ENCODE measurements around the gene HECTD1. TPM values are rescaled to one million over a fixed set of nuclear protein-coding genes. Genes with fewer than 3 reads are reported as not detected.

The HECTD1 gene
- total RNA-seq, 2 experiments from 2014 or later = 90.3 to 126 TPM

- H3K27ac ChIP-seq (ENCODE audit: low read depth, low read length, poor library complexity, severe bottlenecking) = no peak overlapping the region
- CTCF ChIA-PET (ENCODE audit: unreplicated experiment) = no interaction called here
- DNase-seq (ENCODE audit: low spot score) = no peak
- H3K9me3 ChIP-seq (ENCODE audit: low read length) = no peaks in the 10 kb centered on the region
- no peak overlapping the region for H3K4me2 ChIP-seq (ENCODE audit: low read length)
- H3K36me3 ChIP-seq (ENCODE audit: insufficient read depth, low read length) = no peaks in the 10 kb centered on the region
- BruUV-seq (replicated peaks) = no TSS peak
- no peak overlapping the region for H3K4me3 ChIP-seq (ENCODE audit: low read depth, low read length, poor library complexity, severe bottlenecking)
- H4K20me1 ChIP-seq (ENCODE audit: insufficient read depth, low read length) = no peaks in the 10 kb centered on the region
- TF ChIP-seq CTCF (conservative IDR thresholded peaks at IDR 0.05; ENCODE audit: low read length) (no peak), EZH2phosphoT487 (IDR thresholded peaks at IDR 0.05; ENCODE audit: borderline replicate concordance, low read depth, low read length) (no peak)
- no peaks in the 10 kb centered on the region for H3K4me1 ChIP-seq (ENCODE audit: insufficient read depth, low read length, poor library complexity, severe bottlenecking)
- intact Hi-C loops (cut with micrococcal nuclease; ENCODE audit: unreplicated experiment) = no loop called here
- no peak overlapping the region for H2AFZ ChIP-seq (ENCODE audit: low read length)
- no peaks in the 10 kb centered on the region for H3K79me2 ChIP-seq (ENCODE audit: insufficient read depth, low read depth, low read length)
- POLR2A ChIA-PET = interaction anchor here (0.8 to 1.4 kb wide), 2 partner anchors 11 to 156 kb away, joined by 4 read pairs; no protein-coding TSS in a partner anchor
- no peaks in the 10 kb centered on the region for H3K9me2 ChIP-seq (ENCODE audit: insufficient read depth, low read length)
Measured at GRCh38 chr14:31229638-31230572, 22.3 kb upstream of the HECTD1 start.

GRCh38 chr14:31229009-31229408, 21.4 kb upstream of the HECTD1 start:
- DNase-seq (ENCODE audit: low spot score) = no peak
- TF ChIP-seq CTCF (conservative IDR thresholded peaks at IDR 0.05; ENCODE audit: low read length) (no peak), EZH2phosphoT487 (IDR thresholded peaks at IDR 0.05; ENCODE audit: borderline replicate concordance, low read depth, low read length) (no peak)
- no TSS peak for BruUV-seq (replicated peaks)
- Histone ChIP-seq H3K4me3 (ENCODE audit: low read depth, low read length, poor library complexity, severe bottlenecking) (no peak overlapping the region), H3K4me1 (ENCODE audit: insufficient read depth, low read length, poor library complexity, severe bottlenecking) (no peaks in the 10 kb centered on the region), H3K9me2 (ENCODE audit: insufficient read depth, low read length) (no peaks in the 10 kb centered on the region), H3K79me2 (ENCODE audit: insufficient read depth, low read depth, low read length) (no peaks in the 10 kb centered on the region), H4K20me1 (ENCODE audit: insufficient read depth, low read length) (no peaks in the 10 kb centered on the region), H3K36me3 (ENCODE audit: insufficient read depth, low read length) (no peaks in the 10 kb centered on the region), H2AFZ (ENCODE audit: low read length) (no peak overlapping the region), H3K4me2 (ENCODE audit: low read length) (no peak overlapping the region), H3K9me3 (ENCODE audit: low read length) (no peaks in the 10 kb centered on the region), H3K27ac (ENCODE audit: low read depth, low read length, poor library complexity, severe bottlenecking) (no peak overlapping the region)
- POLR2A ChIA-PET = interaction anchor here (0.6 to 1.4 kb wide), 2 partner anchors 12 to 1244 kb away, joined by 3 to 4 read pairs; no protein-coding TSS in a partner anchor
- CTCF ChIA-PET (ENCODE audit: unreplicated experiment) = no interaction called here
- intact Hi-C loops (cut with micrococcal nuclease; ENCODE audit: unreplicated experiment) = no loop called here

GRCh38 chr14:31228533-31228932, 20.9 kb upstream of the HECTD1 start:
- DNase-seq (ENCODE audit: low spot score) = no peak
- Histone ChIP-seq H3K4me3 (ENCODE audit: low read depth, low read length, poor library complexity, severe bottlenecking) (no peak overlapping the region), H3K9me2 (ENCODE audit: insufficient read depth, low read length) (no peaks in the 10 kb centered on the region), H2AFZ (ENCODE audit: low read length) (no peak overlapping the region), H4K20me1 (ENCODE audit: insufficient read depth, low read length) (no peaks in the 10 kb centered on the region), H3K9me3 (ENCODE audit: low read length) (no peaks in the 10 kb centered on the region), H3K4me2 (ENCODE audit: low read length) (no peak overlapping the region), H3K36me3 (ENCODE audit: insufficient read depth, low read length) (no peaks in the 10 kb centered on the region), H3K79me2 (ENCODE audit: insufficient read depth, low read depth, low read length) (no peaks in the 10 kb centered on the region), H3K4me1 (ENCODE audit: insufficient read depth, low read length, poor library complexity, severe bottlenecking) (no peaks in the 10 kb centered on the region), H3K27ac (ENCODE audit: low read depth, low read length, poor library complexity, severe bottlenecking) (no peak overlapping the region)
- ChIA-PET CTCF (ENCODE audit: unreplicated experiment) (no interaction called here), POLR2A (interaction anchor here (0.6 kb wide), 1 partner anchor 1244 kb away, joined by 3 read pairs; no protein-coding TSS in a partner anchor)
- intact Hi-C loops (cut with micrococcal nuclease; ENCODE audit: unreplicated experiment) = no loop called here
- BruUV-seq (replicated peaks) = no TSS peak
- TF ChIP-seq EZH2phosphoT487 (IDR thresholded peaks at IDR 0.05; ENCODE audit: borderline replicate concordance, low read depth, low read length) (no peak), CTCF (conservative IDR thresholded peaks at IDR 0.05; ENCODE audit: low read length) (no peak)
